HepG2 (cell line): ENCODE data around the gene CAPN12.

ENCODE experiments used
- YY1 ChIP-seq: IDR thresholded peaks from 2 replicates; pipeline ENCODE4 v1.6.1; 2011; ENCODE audit warnings: low read length, low read depth, moderate library complexity, mild to moderate bottlenecking; ENCODE audit not compliant: insufficient read depth, insufficient replicate concordance
- ZNF24 ChIP-seq: fragments of 450-650 bp; IDR thresholded peaks from 2 replicates; pipeline ENCODE4 v1.6.1; 2017; ENCODE audit warnings: antibody characterized with exemption, mild to moderate bottlenecking
- ZNF589 ChIP-seq: sonication (generic); formaldehyde crosslinking; conservative IDR thresholded peaks from 2 replicates; pipeline ENCODE4 v1.8.0; 2022; ENCODE audit warnings: mild to moderate bottlenecking, moderate library complexity, missing genetic modification reagents
- TF ChIP-seq, protein P1 (sequence below): sonication (generic); formaldehyde crosslinking; IDR thresholded peaks from 2 replicates; pipeline ENCODE4 v1.5.0; 2020; ENCODE audit warnings: missing genetic modification reagents
- TF ChIP-seq, protein P2 (sequence below): sonication (generic); formaldehyde crosslinking; IDR thresholded peaks from 2 replicates; pipeline ENCODE4 v1.4.0; 2020; ENCODE audit warnings: low read depth, mild to moderate bottlenecking, missing genetic modification reagents
- TF ChIP-seq, protein P3 (sequence below): IDR thresholded peaks from 2 replicates; pipeline ENCODE4 v1.6.1; 2016; ENCODE audit warnings: low read depth, control low read depth
- TF ChIP-seq, protein P4 (sequence below): sonication (generic); formaldehyde crosslinking; IDR thresholded peaks from 2 replicates; pipeline ENCODE4 v1.8.1; 2022; ENCODE audit warnings: low read depth, mild to moderate bottlenecking, missing genetic modification reagents
- TF ChIP-seq, protein P5 (sequence below): sonication (generic); formaldehyde crosslinking; IDR thresholded peaks from 2 replicates; pipeline ENCODE4 v1.8.1; 2023; ENCODE audit warnings: missing genetic modification reagents, mild to moderate bottlenecking, borderline replicate concordance

DNA sequence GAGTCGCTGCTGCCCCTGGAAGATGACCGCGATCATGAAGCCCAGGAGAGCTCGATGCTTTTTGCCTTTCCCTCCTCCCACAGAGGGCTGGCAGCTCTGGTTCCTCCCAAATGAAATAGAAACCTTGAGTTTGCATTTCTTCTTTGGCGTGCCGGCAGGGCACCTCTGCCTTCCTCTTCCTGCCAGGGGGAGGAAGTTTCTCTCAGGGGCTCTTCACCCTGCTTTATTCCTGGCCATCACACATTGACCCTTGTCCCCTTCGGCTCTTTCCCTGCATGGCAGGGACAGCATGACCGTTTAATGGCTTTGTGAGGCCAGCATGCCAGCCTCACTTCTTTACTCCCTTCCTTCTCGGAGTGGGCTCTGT is 49.0 kb downstream of the CAPN12 start:
- no peak for TF ChIP-seq ZNF24
- TF ChIP-seq, protein P1, sequence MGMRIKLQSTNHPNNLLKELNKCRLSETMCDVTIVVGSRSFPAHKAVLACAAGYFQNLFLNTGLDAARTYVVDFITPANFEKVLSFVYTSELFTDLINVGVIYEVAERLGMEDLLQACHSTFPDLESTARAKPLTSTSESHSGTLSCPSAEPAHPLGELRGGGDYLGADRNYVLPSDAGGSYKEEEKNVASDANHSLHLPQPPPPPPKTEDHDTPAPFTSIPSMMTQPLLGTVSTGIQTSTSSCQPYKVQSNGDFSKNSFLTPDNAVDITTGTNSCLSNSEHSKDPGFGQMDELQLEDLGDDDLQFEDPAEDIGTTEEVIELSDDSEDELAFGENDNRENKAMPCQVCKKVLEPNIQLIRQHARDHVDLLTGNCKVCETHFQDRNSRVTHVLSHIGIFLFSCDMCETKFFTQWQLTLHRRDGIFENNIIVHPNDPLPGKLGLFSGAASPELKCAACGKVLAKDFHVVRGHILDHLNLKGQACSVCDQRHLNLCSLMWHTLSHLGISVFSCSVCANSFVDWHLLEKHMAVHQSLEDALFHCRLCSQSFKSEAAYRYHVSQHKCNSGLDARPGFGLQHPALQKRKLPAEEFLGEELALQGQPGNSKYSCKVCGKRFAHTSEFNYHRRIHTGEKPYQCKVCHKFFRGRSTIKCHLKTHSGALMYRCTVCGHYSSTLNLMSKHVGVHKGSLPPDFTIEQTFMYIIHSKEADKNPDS (CRISPR knock-in tag), result no peak
- TF ChIP-seq, protein P2, sequence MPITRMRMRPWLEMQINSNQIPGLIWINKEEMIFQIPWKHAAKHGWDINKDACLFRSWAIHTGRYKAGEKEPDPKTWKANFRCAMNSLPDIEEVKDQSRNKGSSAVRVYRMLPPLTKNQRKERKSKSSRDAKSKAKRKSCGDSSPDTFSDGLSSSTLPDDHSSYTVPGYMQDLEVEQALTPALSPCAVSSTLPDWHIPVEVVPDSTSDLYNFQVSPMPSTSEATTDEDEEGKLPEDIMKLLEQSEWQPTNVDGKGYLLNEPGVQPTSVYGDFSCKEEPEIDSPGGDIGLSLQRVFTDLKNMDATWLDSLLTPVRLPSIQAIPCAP, result no peak
- TF ChIP-seq ZNF589, result no peak
- TF ChIP-seq, protein P3, sequence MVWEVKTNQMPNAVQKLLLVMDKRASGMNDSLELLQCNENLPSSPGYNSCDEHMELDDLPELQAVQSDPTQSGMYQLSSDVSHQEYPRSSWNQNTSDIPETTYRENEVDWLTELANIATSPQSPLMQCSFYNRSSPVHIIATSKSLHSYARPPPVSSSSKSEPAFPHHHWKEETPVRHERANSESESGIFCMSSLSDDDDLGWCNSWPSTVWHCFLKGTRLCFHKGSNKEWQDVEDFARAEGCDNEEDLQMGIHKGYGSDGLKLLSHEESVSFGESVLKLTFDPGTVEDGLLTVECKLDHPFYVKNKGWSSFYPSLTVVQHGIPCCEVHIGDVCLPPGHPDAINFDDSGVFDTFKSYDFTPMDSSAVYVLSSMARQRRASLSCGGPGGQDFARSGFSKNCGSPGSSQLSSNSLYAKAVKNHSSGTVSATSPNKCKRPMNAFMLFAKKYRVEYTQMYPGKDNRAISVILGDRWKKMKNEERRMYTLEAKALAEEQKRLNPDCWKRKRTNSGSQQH (CRISPR knock-in tag), result no peak
- TF ChIP-seq, protein P4, sequence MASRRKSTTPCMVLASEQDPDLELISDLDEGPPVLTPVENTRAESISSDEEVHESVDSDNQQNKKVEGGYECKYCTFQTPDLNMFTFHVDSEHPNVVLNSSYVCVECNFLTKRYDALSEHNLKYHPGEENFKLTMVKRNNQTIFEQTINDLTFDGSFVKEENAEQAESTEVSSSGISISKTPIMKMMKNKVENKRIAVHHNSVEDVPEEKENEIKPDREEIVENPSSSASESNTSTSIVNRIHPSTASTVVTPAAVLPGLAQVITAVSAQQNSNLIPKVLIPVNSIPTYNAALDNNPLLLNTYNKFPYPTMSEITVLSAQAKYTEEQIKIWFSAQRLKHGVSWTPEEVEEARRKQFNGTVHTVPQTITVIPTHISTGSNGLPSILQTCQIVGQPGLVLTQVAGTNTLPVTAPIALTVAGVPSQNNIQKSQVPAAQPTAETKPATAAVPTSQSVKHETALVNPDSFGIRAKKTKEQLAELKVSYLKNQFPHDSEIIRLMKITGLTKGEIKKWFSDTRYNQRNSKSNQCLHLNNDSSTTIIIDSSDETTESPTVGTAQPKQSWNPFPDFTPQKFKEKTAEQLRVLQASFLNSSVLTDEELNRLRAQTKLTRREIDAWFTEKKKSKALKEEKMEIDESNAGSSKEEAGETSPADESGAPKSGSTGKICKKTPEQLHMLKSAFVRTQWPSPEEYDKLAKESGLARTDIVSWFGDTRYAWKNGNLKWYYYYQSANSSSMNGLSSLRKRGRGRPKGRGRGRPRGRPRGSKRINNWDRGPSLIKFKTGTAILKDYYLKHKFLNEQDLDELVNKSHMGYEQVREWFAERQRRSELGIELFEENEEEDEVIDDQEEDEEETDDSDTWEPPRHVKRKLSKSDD (CRISPR knock-in tag), result no peak
- TF ChIP-seq, protein P5, sequence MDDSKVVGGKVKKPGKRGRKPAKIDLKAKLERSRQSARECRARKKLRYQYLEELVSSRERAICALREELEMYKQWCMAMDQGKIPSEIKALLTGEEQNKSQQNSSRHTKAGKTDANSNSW (CRISPR knock-in tag), result no peak
- no peak for TF ChIP-seq YY1
